ENCODE measurements around the gene CCDC184. TPM values are rescaled to one million over a fixed set of nuclear protein-coding genes. Genes with fewer than 3 reads are reported as not detected.
"Not testable (repeated sequence)": the region's sequence is repeated elsewhere in the genome, so short reads cannot be mapped to it uniquely, and the experiment has no call there.

CCDC184 gene
- total and polyA plus RNA-seq, 7 experiments from 2014 or later: 0.21 to 3.8 (median 0.22) TPM; not detected in 2

DNA sequence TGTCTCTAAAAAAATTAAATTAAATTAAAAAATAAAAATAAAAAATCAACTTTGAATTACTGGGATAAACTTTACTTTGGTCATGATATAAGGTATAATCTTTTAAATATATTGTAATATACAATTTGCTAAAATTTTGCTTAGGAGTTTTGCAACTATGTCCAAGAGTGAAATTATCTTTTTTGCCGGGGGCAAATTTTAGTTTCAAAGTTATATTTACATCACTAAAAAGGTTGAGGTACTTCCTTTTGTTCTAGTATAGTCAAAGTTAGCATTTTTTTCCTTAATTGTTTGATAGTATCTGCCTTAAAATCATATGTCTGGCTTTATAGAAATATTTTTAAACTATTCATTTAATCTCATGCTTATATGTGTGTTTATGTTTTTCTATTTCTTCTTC lies 37.3 kb downstream of the CCDC184 start:
- H3K4me3 ChIP-seq (ENCODE audit: low read length): no peak overlapping the region
- POLR2A ChIA-PET: no interaction called here
- H3K36me3 Mint-ChIP-seq: no peaks in the 10 kb centered on the region
- CTCF ChIA-PET: no interaction called here
- peaks cover 0 to 15% (median 12%) of the 10 kb centered on the region in 5 donors for H3K27me3 Mint-ChIP-seq
- no peaks in the 10 kb centered on the region for H3K9me3 ChIP-seq (ENCODE audit: control insufficient read depth in 2 of 3, low read length in 3 of 3)
- intact Hi-C loops (cut with micrococcal nuclease): no loop called here
- peaks cover 0 to 14% (median 7%) of the 10 kb centered on the region in 7 donors for H3K4me1 Mint-ChIP-seq
- no peaks in the 10 kb centered on the region for H3K4me1 ChIP-seq (ENCODE audit: control insufficient read depth in 2 of 2, insufficient read depth in 2 of 2, low read length in 2 of 2)
- DNase-seq (no peak), ATAC-seq (no peak)
- no peak overlapping the region for H3K27ac ChIP-seq (ENCODE audit: low read depth, low read length)
- H3K36me3 ChIP-seq (ENCODE audit: control insufficient read depth in 2 of 3, insufficient read depth in 3 of 3, low read length in 3 of 3): no peaks in the 10 kb centered on the region
- H3K27ac Mint-ChIP-seq: no peak overlapping the region
- no peaks in the 10 kb centered on the region for H3K27me3 ChIP-seq (ENCODE audit: control insufficient read depth in 2 of 2, insufficient read depth in 2 of 2, low read length in 2 of 2)
- peaks cover 0 to 5% (median 0%) of the 10 kb centered on the region in 11 donors for H3K9me3 Mint-ChIP-seq
- no peak overlapping the region for H3K4me3 Mint-ChIP-seq

DNA sequence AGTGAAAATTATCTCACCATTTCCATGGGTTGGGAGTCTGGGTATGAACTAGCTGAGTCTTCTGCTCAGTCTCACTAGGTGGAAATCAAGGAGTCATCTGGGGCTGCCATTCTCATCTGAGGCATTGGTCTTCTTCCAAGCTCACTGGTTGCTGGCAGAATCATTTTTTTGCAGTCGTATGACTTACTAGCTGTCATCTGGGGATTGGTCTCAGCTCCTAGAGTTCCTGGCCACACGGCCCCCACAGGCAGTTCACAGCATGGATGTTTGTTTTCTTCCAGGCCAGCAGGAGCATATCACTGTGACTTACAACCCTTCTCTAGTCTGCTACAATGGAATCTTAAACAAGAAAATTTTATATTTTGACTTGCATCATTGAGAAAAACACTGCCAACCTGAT lies 38.2 kb downstream of the CCDC184 start:
- Mint-ChIP-seq H3K36me3 (peaks cover 0 to 6% (median 0%) of the 10 kb centered on the region in 5 donors), H3K9me3 (peaks cover 0 to 7% (median under 1%) of the 10 kb centered on the region in 11 donors), H3K27me3 (peaks cover 0 to 19% (median 13%) of the 10 kb centered on the region in 5 donors), H3K4me3 (no peak overlapping the region), H3K27ac (peak overlapping the region in 3 of 9 donors; percentile 25 to 42 (median 36)), H3K4me1 (peaks cover 0 to 14% (median 7%) of the 10 kb centered on the region in 7 donors)
- CTCF ChIA-PET: interaction anchor here (0.6 kb wide), 1 partner anchor 339 kb away, joined by 5 read pairs; no protein-coding TSS in a partner anchor
- Histone ChIP-seq H3K4me3 (ENCODE audit: low read length) (no peak overlapping the region), H3K9me3 (ENCODE audit: control insufficient read depth in 2 of 3, low read length in 3 of 3) (no peaks in the 10 kb centered on the region), H3K4me1 (ENCODE audit: control insufficient read depth in 2 of 2, insufficient read depth in 2 of 2, low read length in 2 of 2) (no peaks in the 10 kb centered on the region), H3K36me3 (ENCODE audit: control insufficient read depth in 2 of 3, insufficient read depth in 3 of 3, low read length in 3 of 3) (no peaks in the 10 kb centered on the region), H3K27ac (ENCODE audit: low read depth, low read length) (no peak overlapping the region), H3K27me3 (ENCODE audit: control insufficient read depth in 2 of 2, insufficient read depth in 2 of 2, low read length in 2 of 2) (no peaks in the 10 kb centered on the region)
- POLR2A ChIA-PET: interaction anchor here (0.7 to 0.8 kb wide), 2 partner anchors 23 to 506 kb away, joined by 3 to 4 read pairs; a partner anchor contains a TSS
- no peak for DNase-seq
- intact Hi-C loops (cut with micrococcal nuclease): no loop called here
- ATAC-seq: no peak

DNA sequence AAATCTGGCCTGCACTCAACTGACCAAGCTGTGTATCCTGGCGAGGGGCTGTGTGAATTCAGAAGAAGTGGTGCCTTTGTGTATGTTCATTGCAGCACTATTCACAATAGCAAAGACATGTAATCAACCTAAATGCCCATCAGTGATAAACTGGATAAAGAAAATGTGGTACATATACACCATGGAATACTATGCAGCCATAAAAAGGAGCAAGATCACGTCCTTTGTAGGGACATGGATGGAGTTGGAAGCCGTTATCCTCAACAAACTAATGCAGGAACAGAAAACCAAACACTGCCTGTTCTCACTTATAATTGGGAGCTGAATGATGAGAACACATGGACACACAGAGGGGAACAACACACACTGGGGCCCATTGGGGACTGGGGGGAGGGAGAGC lies 41.1 kb downstream of the CCDC184 start:
- Mint-ChIP-seq H3K4me1 (peaks cover 0 to 14% (median 7%) of the 10 kb centered on the region in 7 donors), H3K27me3 (peaks cover 0 to 40% (median 22%) of the 10 kb centered on the region in 5 donors), H3K9me3 (peaks cover 3 to 27% (median 7%) of the 10 kb centered on the region in 11 donors)
- H3K4me1 ChIP-seq (ENCODE audit: control insufficient read depth in 2 of 2, insufficient read depth in 2 of 2, low read length in 2 of 2); intact Hi-C loops (cut with micrococcal nuclease); ATAC-seq; H3K36me3 ChIP-seq (ENCODE audit: control insufficient read depth in 2 of 3, insufficient read depth in 3 of 3, low read length in 3 of 3); DNase-seq; H3K27ac ChIP-seq (ENCODE audit: low read depth, low read length); H3K36me3 Mint-ChIP-seq; H3K4me3 ChIP-seq (ENCODE audit: low read length); H3K27ac Mint-ChIP-seq; CTCF ChIA-PET; H3K27me3 ChIP-seq (ENCODE audit: control insufficient read depth in 2 of 2, insufficient read depth in 2 of 2, low read length in 2 of 2); POLR2A ChIA-PET; H3K4me3 Mint-ChIP-seq; H3K9me3 ChIP-seq (ENCODE audit: control insufficient read depth in 2 of 3, low read length in 3 of 3): not testable (repeated sequence)

DNA sequence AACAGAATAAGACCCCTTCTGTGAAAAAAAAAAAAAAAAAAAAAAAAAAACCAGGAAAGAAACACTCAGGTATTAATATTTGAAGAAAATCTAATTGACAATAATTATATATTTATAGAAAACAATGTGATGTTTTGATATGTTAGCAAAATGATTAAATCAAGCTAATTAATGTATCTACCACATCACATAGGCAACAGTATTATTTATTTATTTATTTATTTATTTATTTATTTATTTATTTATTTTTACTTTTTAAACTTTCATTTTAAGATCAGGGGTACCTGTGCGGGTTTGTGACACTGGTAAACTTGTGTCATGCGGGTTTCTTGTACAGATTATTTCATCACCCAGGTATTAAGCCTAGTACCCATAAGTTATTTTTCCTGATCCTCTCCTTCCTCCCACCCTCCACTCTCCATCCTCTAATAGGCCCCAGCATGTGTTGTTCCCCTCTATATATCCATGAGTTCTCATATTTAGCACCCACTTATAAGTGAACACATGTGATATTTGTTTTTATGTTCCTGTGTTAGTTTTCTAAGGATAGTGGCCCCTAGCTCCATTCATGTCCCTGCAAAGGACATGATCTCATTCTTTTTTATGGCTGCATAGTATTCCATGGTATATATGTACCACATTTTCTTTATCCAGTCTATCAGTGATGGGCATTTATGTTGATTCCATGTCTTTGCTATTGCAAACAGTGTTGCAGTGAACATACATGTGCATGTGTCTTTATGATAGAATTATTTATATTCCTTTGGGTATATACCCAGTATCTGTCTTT lies 47.9 kb downstream of the CCDC184 start:
- Mint-ChIP-seq H3K9me3 (peaks cover 3 to 42% (median 9%) of the 10 kb centered on the region in 11 donors), H3K36me3 (peaks cover 0 to 18% (median 6%) of the 10 kb centered on the region in 5 donors), H3K27me3 (peaks cover 0 to 29% (median 16%) of the 10 kb centered on the region in 5 donors)
- H3K9me3 ChIP-seq (ENCODE audit: control insufficient read depth in 2 of 3, low read length in 3 of 3); H3K27ac ChIP-seq (ENCODE audit: low read depth, low read length); DNase-seq; H3K4me1 Mint-ChIP-seq; ATAC-seq; H3K27me3 ChIP-seq (ENCODE audit: control insufficient read depth in 2 of 2, insufficient read depth in 2 of 2, low read length in 2 of 2); H3K27ac Mint-ChIP-seq; POLR2A ChIA-PET; intact Hi-C loops (cut with micrococcal nuclease); H3K36me3 ChIP-seq (ENCODE audit: control insufficient read depth in 2 of 3, insufficient read depth in 3 of 3, low read length in 3 of 3); H3K4me3 Mint-ChIP-seq; H3K4me1 ChIP-seq (ENCODE audit: control insufficient read depth in 2 of 2, insufficient read depth in 2 of 2, low read length in 2 of 2); H3K4me3 ChIP-seq (ENCODE audit: low read length): not testable (repeated sequence)
- CTCF ChIA-PET: interaction anchor here (0.6 kb wide), 1 partner anchor 36 kb away, joined by 4 read pairs; no protein-coding TSS in a partner anchor

Other genes starting within 250 kb of the CCDC184 start
- 100 to 1,000 TPM in 1 of 5 experiments, 10 to 100 TPM in 4; 20.7 to 120 (median 34.4) TPM for gene TMEM106C, start 220.0 kb upstream of the CCDC184 start, total RNA-seq
- 10 to 100 TPM; 52.6 to 57.3 TPM for gene TMEM106C, start 220.0 kb upstream of the CCDC184 start, polyA plus RNA-seq
- not detected for gene COL2A1, start 179.2 kb upstream of the CCDC184 start, total RNA-seq
- not detected for gene COL2A1, start 179.2 kb upstream of the CCDC184 start, polyA plus RNA-seq
- 10 to 100 TPM; 16.9 to 41.9 (median 31.5) TPM for gene SENP1, start 77.6 kb upstream of the CCDC184 start, total RNA-seq
- 10 to 100 TPM; 12.0 to 13.7 TPM for gene SENP1, start 77.6 kb upstream of the CCDC184 start, polyA plus RNA-seq
- gene PFKM, start 64.3 kb upstream of the CCDC184 start, total RNA-seq: 10 to 100 TPM; 11.7 to 20.3 (median 14.5) TPM
- gene PFKM, start 64.3 kb upstream of the CCDC184 start, polyA plus RNA-seq: 1 to 10 TPM; 5.1 to 6.3 TPM
- gene ASB8, start 26.1 kb upstream of the CCDC184 start, total RNA-seq: 10 to 100 TPM; 42.9 to 75.9 (median 54.9) TPM
- gene ASB8, start 26.1 kb upstream of the CCDC184 start, polyA plus RNA-seq: 10 to 100 TPM; 71.5 to 93.5 TPM
- gene OR10AD1, start 19.6 kb downstream of the CCDC184 start, total RNA-seq: not detected
- not detected for gene OR10AD1, start 19.6 kb downstream of the CCDC184 start, polyA plus RNA-seq
- 10 to 100 TPM; 22.1 to 50.3 (median 30.1) TPM for gene ZNF641, start 167.3 kb downstream of the CCDC184 start, total RNA-seq
- 10 to 100 TPM; 13.4 to 20.7 TPM for gene ZNF641, start 167.3 kb downstream of the CCDC184 start, polyA plus RNA-seq